ENCODE measurements around the gene SLIT3.

DNA sequence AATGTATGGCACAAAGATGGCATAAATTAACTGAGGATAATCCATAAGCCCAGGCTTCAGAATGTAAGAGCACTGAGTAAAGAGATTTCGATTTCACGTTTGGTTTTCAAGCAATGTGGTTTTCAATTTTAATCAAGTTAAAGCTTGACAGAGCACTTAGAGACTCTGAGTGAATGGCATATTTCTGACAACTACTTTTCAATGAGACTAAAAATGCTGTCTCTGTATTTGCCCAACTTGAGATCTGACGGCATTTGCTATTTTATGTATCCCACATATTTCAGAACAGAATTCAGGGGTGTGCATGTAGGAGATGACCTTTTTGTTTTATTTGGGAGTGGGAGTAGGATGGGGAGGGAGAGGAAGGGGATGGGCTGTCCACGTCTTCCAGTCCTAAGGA, 441.5 kb downstream of the SLIT3 start:
- TF ChIP-seq, protein P1, sequence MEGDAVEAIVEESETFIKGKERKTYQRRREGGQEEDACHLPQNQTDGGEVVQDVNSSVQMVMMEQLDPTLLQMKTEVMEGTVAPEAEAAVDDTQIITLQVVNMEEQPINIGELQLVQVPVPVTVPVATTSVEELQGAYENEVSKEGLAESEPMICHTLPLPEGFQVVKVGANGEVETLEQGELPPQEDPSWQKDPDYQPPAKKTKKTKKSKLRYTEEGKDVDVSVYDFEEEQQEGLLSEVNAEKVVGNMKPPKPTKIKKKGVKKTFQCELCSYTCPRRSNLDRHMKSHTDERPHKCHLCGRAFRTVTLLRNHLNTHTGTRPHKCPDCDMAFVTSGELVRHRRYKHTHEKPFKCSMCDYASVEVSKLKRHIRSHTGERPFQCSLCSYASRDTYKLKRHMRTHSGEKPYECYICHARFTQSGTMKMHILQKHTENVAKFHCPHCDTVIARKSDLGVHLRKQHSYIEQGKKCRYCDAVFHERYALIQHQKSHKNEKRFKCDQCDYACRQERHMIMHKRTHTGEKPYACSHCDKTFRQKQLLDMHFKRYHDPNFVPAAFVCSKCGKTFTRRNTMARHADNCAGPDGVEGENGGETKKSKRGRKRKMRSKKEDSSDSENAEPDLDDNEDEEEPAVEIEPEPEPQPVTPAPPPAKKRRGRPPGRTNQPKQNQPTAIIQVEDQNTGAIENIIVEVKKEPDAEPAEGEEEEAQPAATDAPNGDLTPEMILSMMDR (IDR thresholded peaks at IDR 0.05; ENCODE audit: low read depth, low read length): no peak
- TF ChIP-seq POLR2A (IDR thresholded peaks at IDR 0.05; ENCODE audit: extremely low read depth, insufficient read length) (no peak), MYC (IDR thresholded peaks at IDR 0.05; ENCODE audit: low read depth, low read length) (no peak)
- TF ChIP-seq, protein P2, sequence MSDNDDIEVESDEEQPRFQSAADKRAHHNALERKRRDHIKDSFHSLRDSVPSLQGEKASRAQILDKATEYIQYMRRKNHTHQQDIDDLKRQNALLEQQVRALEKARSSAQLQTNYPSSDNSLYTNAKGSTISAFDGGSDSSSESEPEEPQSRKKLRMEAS (IDR thresholded peaks at IDR 0.05; ENCODE audit: low read depth, low read length): no peak

Data from NB4 (cell line).